Caco-2 (cell line): ENCODE data around the gene MAPK6. TPM values are rescaled to one million over a fixed set of nuclear protein-coding genes. Genes with fewer than 3 reads are reported as not detected.

Experiments used
- BruUV-seq: library from RNA; stranded (reverse); fragments of 400-500 nt; replicated peaks from 2 replicates; lab custom pipeline; 2021; lab: Mats Ljungman, UMichigan
- CTCF ChIA-PET: fragments of 300-600 bp; sonication (Branson Sonifier 250); formaldehyde crosslinking; loops from one replicate; lab custom pipeline; 2022; ENCODE audit warnings: antibody characterized with exemption; lab: Charles Lee
- POLR2A ChIA-PET: fragments of 300-600 bp; sonication (Branson Sonifier 250); formaldehyde crosslinking; loops from one replicate; lab custom pipeline; 2022; ENCODE audit warnings: antibody characterized with exemption; lab: Charles Lee
- DNase-seq, 2 experiments: peaks; one replicate each; pipeline versions ENCODE4 v3.0.0 to v3.0.0-alpha.2; 2020 to 2022
- H3K27me3 ChIP-seq: replicated peaks from 2 replicates; pipeline ENCODE4 v1.6.0; 2011; ENCODE audit warnings: low read length; ENCODE audit not compliant: control insufficient read depth, insufficient read depth
- H3K36me3 ChIP-seq: 2 replicates; pipeline ENCODE4 v1.5.1; 2011; ENCODE audit warnings: low read length; ENCODE audit not compliant: control insufficient read depth, insufficient read depth
- H3K4me1 ChIP-seq: fragments of 250-450 bp; sonication (Bioruptor Pico); 2 replicates; pipeline ENCODE4 v1.5.1; 2020; ENCODE audit warnings: mild to moderate bottlenecking
- H3K4me3 ChIP-seq: 2 replicates; pipeline ENCODE4 v1.5.1; 2011; ENCODE audit warnings: low read depth, mild to moderate bottlenecking, control low read depth, low read length
- H3K9me3 ChIP-seq: fragments of 250-450 bp; sonication (Bioruptor Pico); 2 replicates; pipeline ENCODE4 v1.5.1; 2020; ENCODE audit warnings: mild to moderate bottlenecking, moderate library complexity
- H3K27ac Mint-ChIP-seq: one replicate; pipeline ENCODE4 v1.8.0; 2022; ENCODE audit warnings: mixed read lengths; ENCODE audit not compliant: unreplicated experiment
- H3K27me3 Mint-ChIP-seq: one replicate; pipeline ENCODE4 v1.8.0; 2022; ENCODE audit warnings: mixed read lengths; ENCODE audit not compliant: insufficient read depth, unreplicated experiment
- H3K36me3 Mint-ChIP-seq: one replicate; pipeline ENCODE4 v1.8.0; 2022; ENCODE audit warnings: mild to moderate bottlenecking, mixed read lengths; ENCODE audit not compliant: insufficient read depth, unreplicated experiment
- H3K4me1 Mint-ChIP-seq: one replicate; pipeline ENCODE4 v1.8.0; 2022; ENCODE audit warnings: low read depth, mixed read lengths; ENCODE audit not compliant: unreplicated experiment
- H3K4me3 Mint-ChIP-seq: one replicate; pipeline ENCODE4 v1.8.0; 2022; ENCODE audit warnings: mild to moderate bottlenecking, moderate library complexity, mixed read lengths; ENCODE audit not compliant: unreplicated experiment
- H3K9me3 Mint-ChIP-seq: one replicate; pipeline ENCODE4 v1.8.0; 2022; ENCODE audit warnings: mixed read lengths; ENCODE audit not compliant: unreplicated experiment
- intact Hi-C: fragments of 100-400 bp; cut with micrococcal nuclease; formaldehyde crosslinking; loops from one replicate; pipeline ENCODE4 v1.10.0; 2022; ENCODE audit not compliant: unreplicated experiment
- total RNA-seq: library from RNA; stranded (reverse); gene quantifications from 2 replicates; pipeline ENCODE4 v1.2.3, GENCODE V29; 2022
- TF ChIP-seq, protein P1 (sequence below), 2 experiments: fragments of 200-600 bp in 1 of 2; IDR thresholded peaks; 1 replicate in 1 of 2; 2 replicates in 1 of 2; pipeline versions ENCODE4 v1.5.1 to v1.8.0; 2011 to 2022; ENCODE audit warnings: antibody characterized with exemption in 1 of 2, control low read depth in 1 of 2, inconsistent platforms in 1 of 2, low read depth in 1 of 2, low read length in 1 of 2, mild to moderate bottlenecking in 1 of 2, moderate library complexity in 1 of 2; ENCODE audit not compliant: insufficient read depth in 1 of 2, severe bottlenecking in 1 of 2, unreplicated experiment in 1 of 2

MAPK6 gene
- total RNA-seq, 1 experiment from 2014 or later: 69.8 TPM

DNA sequence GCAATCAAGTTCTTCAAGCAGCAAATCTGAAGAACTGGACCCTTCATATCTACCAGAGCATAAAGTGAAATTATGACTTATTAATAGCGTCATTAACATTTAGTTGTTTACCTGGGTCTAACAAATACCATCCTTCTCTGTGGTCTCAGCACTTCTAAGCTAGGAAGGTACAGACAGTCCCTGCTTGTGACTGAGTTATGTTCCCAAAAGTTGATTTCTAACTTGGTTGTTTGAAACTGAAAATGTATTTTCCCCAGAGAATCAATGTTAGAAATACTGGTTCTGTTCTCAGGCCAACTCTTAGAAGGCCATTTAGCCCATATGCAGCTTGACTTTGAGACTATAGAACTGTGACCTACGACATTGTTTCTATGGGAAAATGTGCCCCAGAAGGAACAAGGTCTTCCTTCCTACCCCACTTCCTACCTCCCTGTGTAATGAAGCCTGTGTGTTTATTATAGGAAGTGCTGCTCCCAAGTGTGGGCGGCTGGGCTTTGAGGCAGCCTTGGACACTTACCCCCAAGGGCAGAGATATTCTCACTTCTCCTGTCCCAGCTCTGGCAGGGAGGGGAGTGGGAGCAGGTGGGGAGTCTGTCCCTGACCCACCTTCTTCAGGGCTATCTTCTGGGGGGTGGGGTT, 12.2 kb upstream of the MAPK6 start:
- no peaks in the 10 kb centered on the region for H3K27me3 Mint-ChIP-seq
- H3K4me3 ChIP-seq: no peak overlapping the region
- no peaks in the 10 kb centered on the region for H3K9me3 Mint-ChIP-seq
- TF ChIP-seq, protein P1, sequence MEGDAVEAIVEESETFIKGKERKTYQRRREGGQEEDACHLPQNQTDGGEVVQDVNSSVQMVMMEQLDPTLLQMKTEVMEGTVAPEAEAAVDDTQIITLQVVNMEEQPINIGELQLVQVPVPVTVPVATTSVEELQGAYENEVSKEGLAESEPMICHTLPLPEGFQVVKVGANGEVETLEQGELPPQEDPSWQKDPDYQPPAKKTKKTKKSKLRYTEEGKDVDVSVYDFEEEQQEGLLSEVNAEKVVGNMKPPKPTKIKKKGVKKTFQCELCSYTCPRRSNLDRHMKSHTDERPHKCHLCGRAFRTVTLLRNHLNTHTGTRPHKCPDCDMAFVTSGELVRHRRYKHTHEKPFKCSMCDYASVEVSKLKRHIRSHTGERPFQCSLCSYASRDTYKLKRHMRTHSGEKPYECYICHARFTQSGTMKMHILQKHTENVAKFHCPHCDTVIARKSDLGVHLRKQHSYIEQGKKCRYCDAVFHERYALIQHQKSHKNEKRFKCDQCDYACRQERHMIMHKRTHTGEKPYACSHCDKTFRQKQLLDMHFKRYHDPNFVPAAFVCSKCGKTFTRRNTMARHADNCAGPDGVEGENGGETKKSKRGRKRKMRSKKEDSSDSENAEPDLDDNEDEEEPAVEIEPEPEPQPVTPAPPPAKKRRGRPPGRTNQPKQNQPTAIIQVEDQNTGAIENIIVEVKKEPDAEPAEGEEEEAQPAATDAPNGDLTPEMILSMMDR (IDR thresholded peaks at IDR 0.05; ENCODE audit: insufficient read depth in 1 of 2, low read depth in 1 of 2, low read length in 1 of 2, severe bottlenecking in 1 of 2, unreplicated experiment in 1 of 2): no peak
- H3K36me3 ChIP-seq: no peaks in the 10 kb centered on the region
- H3K36me3 Mint-ChIP-seq: no peaks in the 10 kb centered on the region
- ChIA-PET CTCF (interaction anchor here (0.6 kb wide), 1 partner anchor 118 kb away, joined by 3 read pairs; no protein-coding TSS in a partner anchor), POLR2A (no interaction called here)
- no peak for DNase-seq
- no peaks in the 10 kb centered on the region for H3K27me3 ChIP-seq
- H3K4me1 Mint-ChIP-seq: no peaks in the 10 kb centered on the region
- no peak overlapping the region for H3K4me3 Mint-ChIP-seq
- H3K9me3 ChIP-seq: no peaks in the 10 kb centered on the region
- intact Hi-C loops: no loop called here
- BruUV-seq: no TSS peak
- no peaks in the 10 kb centered on the region for H3K4me1 ChIP-seq
- H3K27ac Mint-ChIP-seq: no peak overlapping the region

DNA sequence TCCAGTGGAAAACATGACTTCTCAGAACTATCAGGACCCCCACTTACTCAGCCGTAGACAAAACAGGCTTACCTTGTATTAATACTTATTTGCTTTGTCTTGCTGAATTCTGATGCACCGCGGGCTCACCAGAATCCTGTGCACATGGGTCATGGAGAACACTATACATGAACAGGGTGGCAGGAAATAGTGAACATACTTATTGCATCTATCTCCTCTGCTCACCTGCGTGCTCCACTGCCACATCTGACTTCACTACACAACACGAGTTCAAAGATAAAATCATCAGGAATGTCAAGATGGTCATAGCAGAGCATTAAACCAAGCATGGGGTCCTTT, 10.7 kb upstream of the MAPK6 start:
- Histone ChIP-seq H3K4me1 (no peaks in the 10 kb centered on the region), H3K4me3 (no peak overlapping the region), H3K9me3 (no peaks in the 10 kb centered on the region), H3K27me3 (no peaks in the 10 kb centered on the region), H3K36me3 (no peaks in the 10 kb centered on the region)
- TF ChIP-seq, protein P1 (IDR thresholded peaks at IDR 0.05; ENCODE audit: insufficient read depth in 1 of 2, low read depth in 1 of 2, low read length in 1 of 2, severe bottlenecking in 1 of 2, unreplicated experiment in 1 of 2): no peak
- Mint-ChIP-seq H3K36me3 (no peaks in the 10 kb centered on the region), H3K27me3 (no peaks in the 10 kb centered on the region), H3K4me1 (no peaks in the 10 kb centered on the region), H3K9me3 (no peaks in the 10 kb centered on the region), H3K4me3 (no peak overlapping the region), H3K27ac (no peak overlapping the region)
- CTCF ChIA-PET: no interaction called here
- BruUV-seq: no TSS peak
- intact Hi-C loops: no loop called here
- DNase-seq: no peak
- POLR2A ChIA-PET: no interaction called here

DNA sequence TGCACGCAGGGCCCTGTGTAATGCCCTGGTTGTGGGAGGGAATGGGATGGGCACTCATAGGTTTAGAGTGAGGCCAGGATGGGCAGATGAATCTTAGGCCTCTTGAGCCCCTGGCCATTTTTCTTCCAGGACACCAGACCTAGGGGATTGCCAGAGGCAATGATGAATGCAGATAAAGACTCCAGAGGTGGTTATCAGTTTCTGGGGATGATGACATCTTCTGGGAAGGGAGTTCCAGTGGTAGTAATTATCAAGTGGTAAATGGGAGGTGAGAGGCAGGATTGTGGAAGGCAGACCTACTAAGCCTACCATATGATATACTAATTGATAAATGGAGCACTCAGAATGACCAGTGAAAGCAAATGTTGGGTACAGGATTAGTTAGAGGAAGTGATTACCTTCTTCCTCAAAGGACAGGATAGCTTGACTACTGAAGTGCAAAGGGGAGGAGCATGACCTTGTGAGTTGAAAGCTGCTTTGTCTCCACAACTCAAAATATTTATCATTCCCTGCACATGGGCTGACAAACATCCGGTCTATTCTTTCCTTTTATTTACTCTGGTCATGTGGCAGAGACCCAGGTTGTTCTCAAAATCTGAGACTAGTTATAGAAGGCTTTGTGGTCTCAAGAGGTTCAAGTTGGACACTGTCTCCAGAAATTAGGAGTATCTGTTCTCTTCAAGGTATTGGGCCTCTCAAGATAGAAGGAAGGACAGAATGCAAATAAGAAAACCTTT, 10.2 kb upstream of the MAPK6 start:
- ChIA-PET POLR2A (no interaction called here), CTCF (no interaction called here)
- no TSS peak for BruUV-seq
- no peak overlapping the region for H3K27ac Mint-ChIP-seq
- H3K27me3 Mint-ChIP-seq: no peaks in the 10 kb centered on the region
- H3K36me3 Mint-ChIP-seq: no peaks in the 10 kb centered on the region
- TF ChIP-seq, protein P1 (IDR thresholded peaks at IDR 0.05; ENCODE audit: insufficient read depth in 1 of 2, low read depth in 1 of 2, low read length in 1 of 2, severe bottlenecking in 1 of 2, unreplicated experiment in 1 of 2): no peak
- DNase-seq: no peak
- H3K9me3 ChIP-seq: no peaks in the 10 kb centered on the region
- intact Hi-C loops: no loop called here
- H3K4me3 ChIP-seq: no peak overlapping the region
- no peaks in the 10 kb centered on the region for H3K27me3 ChIP-seq
- no peaks in the 10 kb centered on the region for H3K36me3 ChIP-seq
- no peaks in the 10 kb centered on the region for H3K4me1 ChIP-seq
- H3K4me1 Mint-ChIP-seq: no peaks in the 10 kb centered on the region
- H3K4me3 Mint-ChIP-seq: no peak overlapping the region
- H3K9me3 Mint-ChIP-seq: no peaks in the 10 kb centered on the region
